C4-2B (cell line): ENCODE measurements around the gene LRCH2.

Experiments
- H3K27ac ChIP-seq: fragments of 450-650 bp; 2 replicates; pipeline ENCODE4 v1.5.1; 2017
- ZFX ChIP-seq: fragments of 450-650 bp; IDR thresholded peaks from 2 replicates; pipeline ENCODE4 v1.6.1; 2017
- TF ChIP-seq, protein P1 (sequence below): fragments of 450-650 bp; conservative IDR thresholded peaks from 2 replicates; pipeline ENCODE4 v1.5.1; 2017; ENCODE audit warnings: mild to moderate bottlenecking

The LRCH2 gene

DNA sequence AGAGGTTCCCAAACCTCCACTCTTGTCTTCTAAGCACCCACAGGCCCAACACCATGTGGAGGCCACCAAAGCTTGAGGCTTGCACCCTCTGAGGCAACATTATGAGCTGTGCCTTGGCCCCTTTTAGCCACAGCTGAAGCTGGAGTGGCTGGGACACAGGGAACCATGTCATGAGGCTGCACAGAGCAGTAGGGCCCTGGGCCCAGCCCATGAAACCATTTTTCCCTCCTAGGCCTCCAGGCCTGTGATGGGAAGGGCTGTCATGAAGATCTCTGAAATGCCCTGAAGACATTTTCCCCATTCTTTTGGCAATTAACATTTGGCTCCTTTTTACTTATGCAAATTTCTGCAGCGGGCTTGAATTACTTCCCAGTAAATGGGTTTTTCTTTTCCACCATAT, 29.9 kb downstream of the LRCH2 start:
- TF ChIP-seq, protein P1, sequence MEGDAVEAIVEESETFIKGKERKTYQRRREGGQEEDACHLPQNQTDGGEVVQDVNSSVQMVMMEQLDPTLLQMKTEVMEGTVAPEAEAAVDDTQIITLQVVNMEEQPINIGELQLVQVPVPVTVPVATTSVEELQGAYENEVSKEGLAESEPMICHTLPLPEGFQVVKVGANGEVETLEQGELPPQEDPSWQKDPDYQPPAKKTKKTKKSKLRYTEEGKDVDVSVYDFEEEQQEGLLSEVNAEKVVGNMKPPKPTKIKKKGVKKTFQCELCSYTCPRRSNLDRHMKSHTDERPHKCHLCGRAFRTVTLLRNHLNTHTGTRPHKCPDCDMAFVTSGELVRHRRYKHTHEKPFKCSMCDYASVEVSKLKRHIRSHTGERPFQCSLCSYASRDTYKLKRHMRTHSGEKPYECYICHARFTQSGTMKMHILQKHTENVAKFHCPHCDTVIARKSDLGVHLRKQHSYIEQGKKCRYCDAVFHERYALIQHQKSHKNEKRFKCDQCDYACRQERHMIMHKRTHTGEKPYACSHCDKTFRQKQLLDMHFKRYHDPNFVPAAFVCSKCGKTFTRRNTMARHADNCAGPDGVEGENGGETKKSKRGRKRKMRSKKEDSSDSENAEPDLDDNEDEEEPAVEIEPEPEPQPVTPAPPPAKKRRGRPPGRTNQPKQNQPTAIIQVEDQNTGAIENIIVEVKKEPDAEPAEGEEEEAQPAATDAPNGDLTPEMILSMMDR, result no peak
- TF ChIP-seq ZFX, result no peak
- no peak overlapping the region for H3K27ac ChIP-seq

DNA sequence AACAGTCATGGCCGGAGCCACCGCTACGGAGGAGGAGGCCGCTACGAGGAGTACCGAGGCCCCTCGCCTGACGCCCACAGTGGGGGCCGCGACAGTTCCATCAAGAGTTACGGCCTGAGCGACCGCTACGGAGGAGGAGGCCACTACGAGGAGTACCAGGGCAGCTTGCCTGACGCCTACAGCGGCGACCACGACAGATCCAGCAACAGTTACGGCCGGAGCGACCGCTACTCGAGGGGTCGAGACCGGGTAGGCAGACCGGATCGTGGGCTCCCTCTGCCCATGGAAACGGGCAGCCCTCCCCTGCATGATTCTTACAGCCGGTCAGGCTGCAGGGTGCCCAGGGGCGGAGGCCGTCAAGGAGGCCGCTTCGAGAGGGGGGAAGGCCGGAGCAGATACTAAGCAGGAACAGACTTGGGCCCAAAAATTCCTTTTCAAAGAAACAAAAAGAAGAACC, 41.6 kb downstream of the LRCH2 start:
- no peak overlapping the region for H3K27ac ChIP-seq
- TF ChIP-seq, protein P1, result no peak
- no peak for TF ChIP-seq ZFX

DNA sequence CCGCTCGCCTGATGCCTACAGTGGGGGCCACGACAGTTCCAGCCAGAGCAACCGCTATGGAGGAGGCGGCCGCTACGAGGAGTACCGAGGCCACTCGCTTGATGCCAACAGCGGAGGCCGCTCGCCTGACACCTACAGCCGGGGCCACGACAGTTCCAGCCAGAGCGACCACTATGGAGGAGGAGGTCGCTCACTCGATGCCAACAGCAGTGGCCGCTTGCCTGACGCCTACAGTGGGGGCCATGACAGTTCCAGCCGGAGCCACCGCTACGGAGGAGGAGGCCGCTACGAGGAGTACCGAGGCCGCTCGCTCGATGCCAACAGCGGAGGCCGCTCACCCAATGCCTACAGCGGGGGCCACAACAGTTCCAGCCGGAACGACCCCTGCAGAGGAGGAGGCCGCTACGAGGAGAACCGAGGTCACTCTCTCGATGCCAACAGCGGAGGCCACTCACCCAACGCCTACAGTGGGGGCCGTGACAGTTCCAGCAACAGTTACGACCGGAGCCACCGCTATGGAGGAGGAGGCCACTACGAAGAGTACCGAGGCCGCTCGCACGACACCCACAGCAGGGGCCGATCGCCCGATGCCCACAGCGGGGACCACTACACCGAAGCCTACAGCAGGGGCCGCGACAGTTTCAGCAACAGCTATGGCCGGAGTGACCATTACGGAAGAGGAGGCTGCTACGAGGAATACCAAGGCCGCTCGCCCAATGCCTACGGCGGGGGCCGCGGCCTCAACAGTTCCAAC, 42.2 kb downstream of the LRCH2 start:
- no peak overlapping the region for H3K27ac ChIP-seq
- TF ChIP-seq, protein P1, result no peak
- no peak for TF ChIP-seq ZFX

DNA sequence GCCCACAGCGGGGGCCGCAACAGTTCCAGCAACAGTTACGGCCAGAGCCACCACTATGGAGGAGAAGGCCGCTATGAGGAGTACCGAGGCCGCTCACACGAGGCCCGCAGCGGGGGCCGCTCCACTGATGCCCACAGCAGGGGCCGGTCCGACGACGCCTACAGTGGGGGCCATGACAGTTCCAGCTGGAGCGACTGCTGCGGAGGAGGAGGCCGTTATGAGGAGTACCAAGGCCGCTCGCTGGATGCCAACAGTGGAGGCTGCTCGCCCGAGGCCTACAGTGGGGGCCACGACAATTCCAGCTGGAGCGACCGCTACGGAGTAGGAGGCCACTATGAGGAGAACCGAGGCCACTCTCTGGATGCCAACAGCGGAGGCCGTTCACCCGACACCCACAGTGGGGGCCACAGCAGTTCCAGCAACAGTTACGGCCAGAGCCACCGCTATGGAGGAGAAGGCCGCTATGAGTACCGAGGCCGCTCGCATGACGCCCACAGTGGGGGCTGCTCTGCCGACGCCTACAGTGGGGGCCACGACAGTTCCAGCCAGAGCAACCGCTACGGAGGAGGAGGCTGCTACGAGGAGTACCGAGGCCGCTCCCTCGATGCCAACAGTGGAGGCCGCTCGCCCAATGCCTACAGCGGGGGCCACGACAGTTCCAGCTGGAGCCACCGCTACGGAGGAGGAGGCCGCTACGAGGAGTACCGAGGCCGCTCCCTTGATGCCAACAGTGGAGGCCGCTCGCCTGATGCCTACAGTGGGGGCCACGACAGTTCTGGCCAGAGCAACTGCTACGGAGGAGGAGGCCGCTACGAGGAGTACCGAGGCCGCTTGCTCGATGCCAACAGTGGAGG, 43.0 kb downstream of the LRCH2 start:
- no peak for TF ChIP-seq ZFX
- TF ChIP-seq, protein P1, result no peak
- H3K27ac ChIP-seq, result no peak overlapping the region

DNA sequence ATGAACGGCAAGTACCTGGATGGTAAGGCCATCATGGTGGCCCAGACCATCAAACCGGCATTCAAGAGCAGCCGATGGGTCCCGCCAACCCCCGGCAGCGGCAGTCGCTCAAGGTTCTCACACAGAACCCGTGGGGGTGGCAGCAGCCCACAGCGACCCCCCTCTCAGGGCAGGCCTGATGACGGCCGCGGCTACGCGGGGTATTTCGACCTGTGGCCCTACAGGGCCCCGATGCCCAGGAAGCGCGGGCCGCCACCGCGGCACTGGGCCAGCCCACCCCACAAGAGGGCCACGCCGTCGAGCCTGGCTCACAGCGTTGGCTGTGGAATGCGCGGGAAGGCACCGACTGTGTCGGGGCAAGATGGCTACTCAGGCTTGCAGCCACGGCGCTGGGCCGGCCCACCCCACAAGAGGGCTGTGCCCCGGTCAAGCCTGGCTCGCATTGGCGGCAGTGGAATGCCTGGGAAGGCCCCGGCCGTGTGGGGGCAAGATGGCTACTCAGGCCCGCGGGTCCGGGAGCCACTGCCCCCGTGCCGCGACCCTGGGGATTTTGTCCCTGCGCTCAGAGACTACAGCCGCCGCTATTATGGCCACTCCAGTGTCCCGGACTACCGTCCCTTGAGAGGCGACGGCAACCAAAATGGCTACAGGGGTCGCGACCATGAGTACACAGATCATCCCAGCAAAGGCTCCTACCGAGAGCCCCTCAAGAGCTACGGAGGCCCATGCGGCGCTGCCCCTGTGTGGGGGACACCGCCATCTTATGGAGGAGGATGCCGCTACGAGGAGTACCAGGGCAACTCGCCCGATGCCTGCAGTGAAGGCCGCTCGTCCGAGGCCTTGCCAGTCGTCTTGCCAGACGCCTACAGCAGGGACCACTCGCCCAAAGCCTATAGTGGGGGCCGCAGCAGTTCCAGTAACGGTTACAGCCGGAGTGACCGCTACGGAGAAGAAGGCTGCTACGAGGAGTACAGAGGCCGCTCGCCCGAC, 44.0 kb downstream of the LRCH2 start:
- H3K27ac ChIP-seq, result no peak overlapping the region
- TF ChIP-seq, protein P1, result no peak
- TF ChIP-seq ZFX, result no peak

DNA sequence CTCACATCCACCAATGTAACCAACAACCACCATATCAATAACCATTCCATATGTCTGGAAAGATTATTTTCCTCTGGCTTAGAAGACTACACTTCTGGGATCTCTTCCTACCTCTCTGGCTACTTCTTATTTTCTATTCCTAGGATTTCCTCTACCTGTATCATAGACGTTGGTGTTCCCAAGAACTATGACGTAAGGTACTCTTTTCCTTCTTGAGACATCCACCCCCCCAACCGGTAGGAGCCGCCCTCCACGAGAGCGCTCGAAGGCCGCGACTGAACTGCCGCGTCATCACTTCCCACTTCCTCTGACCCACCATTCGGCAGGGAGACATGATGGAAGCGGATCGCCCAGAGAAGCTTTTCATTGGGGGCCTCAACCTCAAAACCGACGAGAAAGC, 44.8 kb downstream of the LRCH2 start, which contains the start of gene RBMXL3:
TSS of gene RBMXL3 (plus strand) at position 301 of the 400 bp plus-strand sequence. CDS start at position 333, 32 bp downstream.
- TF ChIP-seq, protein P1, result no peak
- TF ChIP-seq ZFX, result no peak
- no peak within 1 kb of the TSS for H3K27ac ChIP-seq
